GM21723 (cell line): Measurements from ENCODE around the gene SASH1.
A peak's percentile ranks its signal among the peaks of the same experiment; 100 is the strongest.

Experiments used
- ATAC-seq: cut with Tn5 transposase; IDR thresholded peaks from one replicate; pipeline ENCODE4 v1.9.1; 2021; ENCODE audit warnings: mild to moderate bottlenecking, moderate library complexity; ENCODE audit not compliant: unreplicated experiment

The SASH1 gene

GRCh38 chr6:148342350-148343046 lies at the start of gene SASH1:
Gene SASH1 (plus strand): TSS chr6:148342838. CDS start chr6:148343068, 230 bp downstream.
- peak; percentile 70 for ATAC-seq

- no peak for ATAC-seq
These were observed 49.2 kb upstream of the SASH1 start for GRCh38 chr6:148293181-148293995.

GRCh38 chr6:148294059-148294458 lies 48.6 kb upstream of the SASH1 start:
- ATAC-seq: no peak

- no peak for ATAC-seq
These were observed 47.3 kb upstream of the SASH1 start for GRCh38 chr6:148295261-148295887.

- no peak for ATAC-seq
These were observed 45.9 kb upstream of the SASH1 start for GRCh38 chr6:148296771-148297170.

GRCh38 chr6:148298683-148299082 lies 44.0 kb upstream of the SASH1 start:
- no peak for ATAC-seq

GRCh38 chr6:148303616-148304015 lies 39.0 kb upstream of the SASH1 start:
- no peak for ATAC-seq

- ATAC-seq: no peak
These were observed 37.7 kb upstream of the SASH1 start for GRCh38 chr6:148304976-148305375.

GRCh38 chr6:148306286-148306685 lies 36.4 kb upstream of the SASH1 start:
- ATAC-seq: no peak

GRCh38 chr6:148307405-148307804 lies 35.2 kb upstream of the SASH1 start:
- ATAC-seq: no peak

- ATAC-seq: no peak
These were observed 33.3 kb upstream of the SASH1 start for GRCh38 chr6:148309301-148309700.

GRCh38 chr6:148311966-148312669 lies 30.5 kb upstream of the SASH1 start:
- ATAC-seq: no peak

GRCh38 chr6:148313488-148313887 lies 29.1 kb upstream of the SASH1 start:
- ATAC-seq: no peak

- ATAC-seq: no peak
These were observed 26.3 kb upstream of the SASH1 start for GRCh38 chr6:148316308-148316707.

- no peak for ATAC-seq
These were observed 25.6 kb upstream of the SASH1 start for GRCh38 chr6:148317051-148317450.

- no peak for ATAC-seq
These were observed 24.9 kb upstream of the SASH1 start for GRCh38 chr6:148317739-148318138.

GRCh38 chr6:148322704-148323103 lies 19.9 kb upstream of the SASH1 start:
- ATAC-seq: no peak

GRCh38 chr6:148323344-148323743 lies 19.3 kb upstream of the SASH1 start:
- no peak for ATAC-seq

- no peak for ATAC-seq
These were observed 18.2 kb upstream of the SASH1 start for GRCh38 chr6:148324297-148324985.

- ATAC-seq: no peak
These were observed 17.1 kb upstream of the SASH1 start for GRCh38 chr6:148325316-148326068.
